GM10266 (cell line): ENCODE data around the gene TOPBP1.

Source experiments
- DNase-seq: peaks from one replicate; pipeline ENCODE4 v3.0.0; 2012; ENCODE audit errors: extremely low spot score
- TF ChIP-seq, protein P1 (sequence below): IDR thresholded peaks from 2 replicates; pipeline ENCODE4 v1.5.1; 2012; ENCODE audit warnings: mild to moderate bottlenecking, low read depth; ENCODE audit not compliant: control insufficient read depth, insufficient read depth; ENCODE audit errors: missing control alignments

Gene TOPBP1

DNA sequence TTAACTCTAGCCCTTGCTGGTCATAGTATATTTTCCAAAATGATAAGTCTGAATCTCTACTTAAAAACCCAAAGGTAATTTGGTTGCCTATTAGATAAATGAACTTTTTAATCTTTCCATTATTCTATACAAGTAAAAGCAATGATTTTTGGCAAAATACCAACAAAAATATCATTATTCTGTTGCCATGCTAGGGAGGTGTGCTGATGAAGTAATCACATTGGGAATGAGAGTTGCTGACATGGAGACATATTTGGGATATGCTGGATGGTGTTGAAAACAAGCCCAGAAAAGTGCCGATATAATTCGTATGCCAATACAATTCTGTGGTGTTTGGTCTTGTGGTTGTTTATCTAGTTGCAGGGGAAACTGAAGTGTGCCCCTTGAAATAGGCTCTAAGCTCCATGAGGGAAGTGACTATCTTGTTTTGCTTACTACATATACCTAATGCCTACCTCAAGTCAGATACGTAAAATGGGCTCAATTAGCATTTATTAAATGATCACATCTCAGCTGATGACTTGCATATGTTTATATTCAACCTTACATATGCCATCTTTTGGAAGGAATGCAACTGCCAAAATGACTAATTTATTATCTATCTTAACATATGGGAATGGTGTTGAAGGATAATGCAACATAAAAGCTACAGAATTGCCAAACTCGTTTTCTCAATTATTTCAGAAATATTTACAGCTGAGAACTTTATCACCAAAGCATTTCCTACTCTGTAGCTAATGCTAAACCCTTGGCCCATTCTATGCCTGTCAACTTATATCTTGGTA is 5.8 kb downstream of the TOPBP1 start:
- TF ChIP-seq, protein P1, sequence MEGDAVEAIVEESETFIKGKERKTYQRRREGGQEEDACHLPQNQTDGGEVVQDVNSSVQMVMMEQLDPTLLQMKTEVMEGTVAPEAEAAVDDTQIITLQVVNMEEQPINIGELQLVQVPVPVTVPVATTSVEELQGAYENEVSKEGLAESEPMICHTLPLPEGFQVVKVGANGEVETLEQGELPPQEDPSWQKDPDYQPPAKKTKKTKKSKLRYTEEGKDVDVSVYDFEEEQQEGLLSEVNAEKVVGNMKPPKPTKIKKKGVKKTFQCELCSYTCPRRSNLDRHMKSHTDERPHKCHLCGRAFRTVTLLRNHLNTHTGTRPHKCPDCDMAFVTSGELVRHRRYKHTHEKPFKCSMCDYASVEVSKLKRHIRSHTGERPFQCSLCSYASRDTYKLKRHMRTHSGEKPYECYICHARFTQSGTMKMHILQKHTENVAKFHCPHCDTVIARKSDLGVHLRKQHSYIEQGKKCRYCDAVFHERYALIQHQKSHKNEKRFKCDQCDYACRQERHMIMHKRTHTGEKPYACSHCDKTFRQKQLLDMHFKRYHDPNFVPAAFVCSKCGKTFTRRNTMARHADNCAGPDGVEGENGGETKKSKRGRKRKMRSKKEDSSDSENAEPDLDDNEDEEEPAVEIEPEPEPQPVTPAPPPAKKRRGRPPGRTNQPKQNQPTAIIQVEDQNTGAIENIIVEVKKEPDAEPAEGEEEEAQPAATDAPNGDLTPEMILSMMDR: no peak
- DNase-seq: no peak

DNA sequence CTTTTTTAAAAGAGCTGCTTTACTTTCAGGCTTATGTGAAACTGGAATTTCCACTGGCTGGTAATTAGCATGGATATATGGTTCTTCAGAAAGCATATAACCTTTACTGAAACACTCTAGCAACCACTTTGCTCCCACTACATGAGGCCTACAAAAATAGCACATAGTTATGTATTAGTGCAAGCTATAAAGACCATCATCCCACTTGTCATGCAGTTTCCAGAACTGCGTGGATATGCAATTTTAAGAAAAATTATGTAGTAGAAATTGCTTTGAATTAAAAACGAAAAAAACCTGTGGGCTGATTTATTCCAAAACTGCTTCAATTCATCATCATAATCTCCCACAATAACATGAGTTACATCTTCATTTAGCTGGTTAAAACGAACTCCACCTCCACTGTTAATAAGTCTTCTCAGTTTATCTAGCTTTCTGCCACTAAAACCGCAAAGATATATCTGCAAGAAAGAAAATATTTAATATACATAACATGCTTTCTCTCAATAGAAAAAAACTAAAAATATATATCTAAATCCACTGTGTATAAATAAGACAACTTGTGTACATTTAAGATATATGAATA is 12.2 kb downstream of the TOPBP1 start:
- TF ChIP-seq, protein P1: no peak
- DNase-seq: no peak

DNA sequence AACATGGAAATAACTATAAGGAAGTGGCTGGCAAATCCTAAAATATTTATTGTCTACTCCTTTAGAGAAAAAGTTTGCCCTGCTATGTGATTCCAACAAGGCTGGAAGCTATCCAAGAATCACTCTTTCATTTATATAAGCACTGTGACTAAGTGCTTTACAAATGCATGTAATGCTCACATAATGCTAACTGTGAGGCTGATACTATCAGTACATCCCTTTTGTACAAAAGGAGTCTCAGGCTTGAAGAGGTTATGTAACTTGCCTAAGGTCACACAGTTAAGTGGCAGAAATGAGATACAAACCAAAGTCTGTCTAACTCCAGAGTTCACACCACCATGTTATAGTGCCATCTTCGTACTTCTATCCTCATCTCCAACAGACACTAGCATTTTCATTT is 17.0 kb downstream of the TOPBP1 start:
- TF ChIP-seq, protein P1: no peak
- no peak for DNase-seq

DNA sequence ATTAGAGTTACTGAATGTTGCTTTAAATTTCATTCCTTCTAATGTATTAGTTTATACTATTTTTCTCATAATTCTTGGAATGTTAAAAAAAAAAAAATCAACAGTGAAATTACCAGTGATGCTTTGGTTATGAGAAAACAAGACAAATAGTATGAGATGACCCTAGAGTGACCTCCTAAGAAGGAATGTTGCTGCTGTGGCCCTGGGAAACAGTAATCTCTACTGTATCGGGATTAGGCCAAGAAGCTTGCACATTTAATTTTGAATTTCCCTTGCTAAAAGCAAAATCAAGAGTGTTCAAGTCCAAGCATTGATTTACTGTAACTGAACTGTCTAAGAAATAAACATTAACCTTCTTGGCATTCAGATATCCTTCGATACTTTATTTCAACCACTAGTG is 18.1 kb downstream of the TOPBP1 start:
- TF ChIP-seq, protein P1: no peak
- DNase-seq: no peak

DNA sequence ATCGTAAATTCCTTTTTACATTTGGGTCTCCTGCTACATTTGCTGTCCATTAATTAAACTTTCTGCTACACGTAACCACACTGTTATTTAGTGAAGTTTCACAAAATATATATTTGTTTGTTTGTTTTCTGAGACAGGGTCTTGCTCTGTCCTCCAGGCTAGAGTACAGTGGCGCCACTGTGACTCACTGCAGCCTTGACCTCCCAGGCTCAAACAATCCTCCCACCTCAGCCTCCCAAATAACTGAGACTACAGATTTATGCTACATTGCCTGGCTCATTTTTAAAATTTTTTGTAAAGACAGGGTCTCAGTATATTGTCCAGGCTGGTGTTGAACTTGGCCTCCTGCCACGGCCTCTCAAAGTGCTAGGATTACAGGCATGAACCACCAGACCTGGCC is 20.5 kb downstream of the TOPBP1 start:
- no peak for DNase-seq
- TF ChIP-seq, protein P1: no peak

DNA sequence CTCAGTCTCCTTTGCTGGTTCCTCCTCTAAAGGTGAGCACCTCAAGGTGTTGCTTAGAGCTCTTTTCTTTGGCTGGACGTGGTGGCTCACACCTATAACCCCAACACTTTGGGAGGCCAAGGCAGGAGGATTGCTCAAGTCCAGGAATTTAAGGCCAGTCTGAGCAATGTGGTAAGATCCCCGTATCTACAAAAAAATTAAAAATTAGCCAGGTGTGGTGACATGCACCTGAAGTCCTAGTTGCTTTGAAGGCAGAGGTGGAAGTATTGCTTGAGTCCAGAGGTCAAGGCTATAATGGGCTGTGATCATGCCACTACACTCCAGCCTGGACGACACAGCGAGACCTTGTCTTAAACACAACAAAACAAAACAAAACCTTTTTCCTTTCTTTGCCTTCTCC is 28.3 kb downstream of the TOPBP1 start:
- TF ChIP-seq, protein P1: no peak
- DNase-seq: no peak

DNA sequence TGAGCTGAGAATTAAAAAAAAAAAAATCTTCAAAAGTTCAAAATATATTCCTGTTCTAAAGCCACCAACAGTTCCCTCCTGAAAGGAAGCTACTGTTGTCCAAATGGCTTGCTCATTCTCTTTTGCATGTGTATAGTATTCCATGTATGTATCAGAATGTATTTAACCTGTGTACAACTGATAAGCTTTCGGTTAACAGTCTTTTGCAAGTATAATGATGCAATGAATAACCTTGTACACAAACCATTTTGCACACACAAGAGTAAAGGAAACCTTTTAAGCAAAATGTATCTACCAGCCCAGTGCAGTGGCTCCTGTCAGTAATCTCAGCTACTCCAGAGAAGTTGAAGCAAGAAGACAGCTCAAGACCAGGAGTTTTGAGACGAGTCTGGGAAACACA is 32.6 kb downstream of the TOPBP1 start:
- no peak for DNase-seq
- TF ChIP-seq, protein P1: no peak
